Common myeloid progenitor, CD34-positive (primary cell): ENCODE measurements around the gene ZNF37A. TPM values are rescaled to one million over a fixed set of nuclear protein-coding genes. Genes with fewer than 3 reads are reported as not detected.
"Not testable (repeated sequence)": the region's sequence is repeated elsewhere in the genome, so short reads cannot be mapped to it uniquely, and the experiment has no call there.

Source experiments
- CTCF ChIA-PET: fragments of 350-600 bp; sonication (Branson Sonifier 250); formaldehyde crosslinking; loops from one replicate; lab custom pipeline; 2021; ENCODE audit warnings: antibody characterized with exemption; lab: Charles Lee
- POLR2A ChIA-PET: fragments of 350-600 bp; sonication (Branson Sonifier 250); formaldehyde crosslinking; loops from one replicate; lab custom pipeline; 2021; ENCODE audit warnings: antibody characterized with exemption; lab: Charles Lee
- DNase-seq, 3 donors: peaks; one replicate each; pipeline versions ENCODE4 v3.0.0 to v3.0.0-alpha.2; 2013
- H3K27ac ChIP-seq, 2 experiments: 1 replicate in 1 of 2; 2 replicates in 1 of 2; pipeline ENCODE4 v1.7.0; 2013; ENCODE audit warnings: inconsistent platforms in 2 of 2, low read length in 2 of 2, mild to moderate bottlenecking in 2 of 2, low read depth in 1 of 2, moderate library complexity in 1 of 2; ENCODE audit not compliant: severe bottlenecking in 2 of 2, insufficient read depth in 1 of 2, poor library complexity in 1 of 2
- H3K27me3 ChIP-seq, 5 experiments: replicated peaks in 2 of 5; 1 replicate in 3 of 5; 2 replicates in 2 of 5; pipeline versions ENCODE4 v1.6.1 to v1.7.0; 2013; ENCODE audit warnings: low read length in 4 of 5, mild to moderate bottlenecking in 2 of 5, moderate library complexity in 2 of 5, inconsistent platforms in 1 of 5; ENCODE audit not compliant: insufficient read depth in 5 of 5, control insufficient read depth in 4 of 5
- H3K36me3 ChIP-seq, 4 experiments: 1 replicate in 2 of 4; 2 replicates in 2 of 4; pipeline versions ENCODE4 v1.6.1 to v1.7.0; 2013; ENCODE audit warnings: low read length in 3 of 4, control low read depth in 1 of 4, mild to moderate bottlenecking in 1 of 4; ENCODE audit not compliant: control insufficient read depth in 4 of 4, insufficient read depth in 4 of 4
- H3K4me1 ChIP-seq, 4 experiments: 1 replicate in 3 of 4; 2 replicates in 1 of 4; pipeline versions ENCODE4 v1.6.1 to v1.7.1; 2013; ENCODE audit warnings: low read length in 3 of 4, mild to moderate bottlenecking in 3 of 4, control low read depth in 1 of 4, inconsistent platforms in 1 of 4, moderate library complexity in 1 of 4; ENCODE audit not compliant: control insufficient read depth in 4 of 4, insufficient read depth in 4 of 4; ENCODE audit errors: control extremely low read depth in 1 of 4
- H3K4me3 ChIP-seq, 7 experiments: 1 replicate in 4 of 7; 2 replicates in 3 of 7; pipeline versions ENCODE4 v1.5.1 to v1.7.0; 2013; ENCODE audit warnings: mild to moderate bottlenecking in 7 of 7, low read length in 6 of 7, moderate library complexity in 6 of 7, inconsistent platforms in 2 of 7, low read depth in 2 of 7, control low read depth in 1 of 7; ENCODE audit not compliant: insufficient read depth in 4 of 7, control insufficient read depth in 1 of 7; ENCODE audit errors: extremely low read depth in 1 of 7
- H3K9me3 ChIP-seq, 5 experiments: 1 replicate in 4 of 5; 2 replicates in 1 of 5; pipeline versions ENCODE4 v1.6.1 to v1.7.1; 2013; ENCODE audit warnings: low read length in 4 of 5, mild to moderate bottlenecking in 2 of 5, inconsistent platforms in 1 of 5, low read depth in 1 of 5, moderate library complexity in 1 of 5; ENCODE audit not compliant: control insufficient read depth in 4 of 5, insufficient read depth in 2 of 5; ENCODE audit errors: control extremely low read depth in 1 of 5
- WGBS: methylation state at CpG from one replicate; pipeline ENCODE4 v1.1.5; 2013; ENCODE audit not compliant: insufficient coverage; 5-methylcytosine and 5-hydroxymethylcytosine counted together
- polyA plus RNA-seq: library from polyadenylated mRNA; unstranded; fragments of 120-200 nt; gene quantifications from one replicate; pipeline ENCODE4 v1.2.1, GENCODE V29; 2013

ZNF37A gene
- 15.6 TPM for polyA plus RNA-seq

- H3K36me3 ChIP-seq: peaks cover 11 to 34% (median 27%) of the 10 kb centered on the region in 4 experiments
- peak within 1 kb of the TSS; percentile 72 to 88 for H3K27ac ChIP-seq
- ChIA-PET POLR2A (no interaction called here), CTCF (interaction anchor here (0.8 to 1.9 kb wide), 3 partner anchors 12 to 119 kb away, joined by 3 to 5 read pairs (median 5); no protein-coding TSS in a partner anchor)
- 0% methylated on average over 38 of the region's 59 CpGs for WGBS
- H3K9me3 ChIP-seq: peaks cover 0 to 16% (median 2%) of the 10 kb centered on the region in 5 experiments
- peaks cover 0 to 16% (median 13%) of the 10 kb centered on the region in 4 experiments for H3K4me1 ChIP-seq
- peak within 1 kb of the TSS; percentile 52 to 87 (median 78) for H3K4me3 ChIP-seq
- peak; percentile 96 to 99 (median 98) for DNase-seq
- no peaks in the 10 kb centered on the region for H3K27me3 ChIP-seq
Measured at GRCh38 chr10:38094158-38094926, at the start of gene ZNF37A. TSS of gene ZNF37A (plus strand) at chr10:38094337. CDS start at chr10:38096618, 2,281 bp downstream.

- Histone ChIP-seq H3K4me1 (no peaks in the 10 kb centered on the region), H3K36me3 (peaks cover 21 to 80% (median 27%) of the 10 kb centered on the region in 4 experiments), H3K27ac (no peak overlapping the region), H3K27me3 (no peaks in the 10 kb centered on the region), H3K9me3 (peaks cover 7 to 52% (median 18%) of the 10 kb centered on the region in 5 experiments), H3K4me3 (no peak overlapping the region)
- no peak for DNase-seq
- ChIA-PET POLR2A (no interaction called here), CTCF (no interaction called here)
- WGBS: no CpG with 5 or more reads among the region's 2 CpGs
Measured at GRCh38 chr10:38045129-38045528, 49.0 kb upstream of the ZNF37A start.

- peaks cover 17 to 70% (median 26%) of the 10 kb centered on the region in 4 experiments for H3K36me3 ChIP-seq
- POLR2A ChIA-PET: no interaction called here
Measured at GRCh38 chr10:38047666-38048065, 46.5 kb upstream of the ZNF37A start.

GRCh38 chr10:38050212-38050611, 43.9 kb upstream of the ZNF37A start:
- no peak for DNase-seq
- Histone ChIP-seq H3K27me3 (no peaks in the 10 kb centered on the region), H3K9me3 (peaks cover 14 to 66% (median 34%) of the 10 kb centered on the region in 5 experiments), H3K4me1 (no peaks in the 10 kb centered on the region), H3K27ac (no peak overlapping the region), H3K4me3 (no peak overlapping the region), H3K36me3 (peaks cover 21 to 74% (median 38%) of the 10 kb centered on the region in 4 experiments)
- CTCF ChIA-PET: interaction anchor here (1.0 kb wide), 1 partner anchor 73 kb away, joined by 3 read pairs; the partner anchor contains the start of gene ZNF25
- POLR2A ChIA-PET: no interaction called here
- 100% methylated on average over 1 of the region's 1 CpG for WGBS

More at GRCh38 chr10:38047666-38048065, 46.5 kb upstream of the ZNF37A start:
- no CpG with 5 or more reads among the region's 1 CpG for WGBS
- Histone ChIP-seq H3K4me1 (no peaks in the 10 kb centered on the region), H3K9me3 (peaks cover 7 to 54% (median 22%) of the 10 kb centered on the region in 5 experiments), H3K4me3 (no peak overlapping the region), H3K27ac (no peak overlapping the region), H3K27me3 (no peaks in the 10 kb centered on the region)
- DNase-seq: no peak
- CTCF ChIA-PET: interaction anchor here (1.1 kb wide), 1 partner anchor 15 kb away, joined by 3 read pairs; no protein-coding TSS in a partner anchor

DNA sequence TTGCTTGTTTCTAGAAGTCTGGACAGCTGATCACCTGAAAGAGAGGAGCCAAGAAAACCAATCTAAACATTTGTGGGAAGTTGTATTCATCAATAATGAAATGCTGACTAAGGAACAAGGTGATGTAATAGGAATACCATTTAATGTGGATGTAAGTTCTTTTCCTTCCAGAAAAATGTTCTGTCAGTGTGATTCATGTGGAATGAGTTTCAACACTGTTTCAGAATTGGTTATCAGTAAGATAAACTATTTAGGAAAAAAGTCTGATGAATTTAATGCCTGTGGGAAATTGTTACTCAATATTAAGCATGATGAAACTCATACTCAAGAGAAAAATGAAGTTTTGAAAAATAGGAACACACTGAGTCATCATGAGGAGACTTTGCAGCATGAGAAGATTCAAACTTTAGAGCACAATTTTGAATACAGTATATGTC, 39.8 kb upstream of the ZNF37A start:
- POLR2A ChIA-PET: no interaction called here
- Histone ChIP-seq H3K27me3 (no peaks in the 10 kb centered on the region), H3K27ac (no peak overlapping the region), H3K9me3 (peaks cover 17 to 82% (median 43%) of the 10 kb centered on the region in 5 experiments), H3K36me3 (peaks cover 35 to 85% (median 50%) of the 10 kb centered on the region in 4 experiments), H3K4me1 (no peaks in the 10 kb centered on the region), H3K4me3 (no peak overlapping the region)
- DNase-seq: no peak
- CTCF ChIA-PET: no interaction called here

GRCh38 chr10:38055274-38055894, 38.8 kb upstream of the ZNF37A start:
- CTCF ChIA-PET, H3K27me3 ChIP-seq, POLR2A ChIA-PET, H3K4me3 ChIP-seq, H3K4me1 ChIP-seq, H3K27ac ChIP-seq: not testable (repeated sequence)
- WGBS: no CpG with 5 or more reads among the region's 5 CpGs
- DNase-seq: peak in 1 of 3 donors; percentile 13
- Histone ChIP-seq H3K36me3 (peaks cover 32 to 87% (median 55%) of the 10 kb centered on the region in 4 experiments), H3K9me3 (peaks cover 16 to 81% (median 48%) of the 10 kb centered on the region in 5 experiments)
